IMR-90 (cell line): Measurements from ENCODE around the gene TMEM204. TPM values are rescaled to one million over a fixed set of nuclear protein-coding genes. Genes with fewer than 3 reads are reported as not detected.
A peak's percentile ranks its signal among the peaks of the same experiment; 100 is the strongest.

Source experiments
- ATAC-seq: fragments of 200-7000 bp; cut with Tn5 transposase; 2 replicates; pipeline ENCODE4 v1.9.1; 2020; ENCODE audit warnings: low read depth, mild to moderate bottlenecking, moderate library complexity
- BruUV-seq: library from RNA; stranded (reverse); fragments of 400-500 nt; replicated peaks from 2 replicates; lab custom pipeline; 2021; lab: Mats Ljungman, UMichigan
- CTCF ChIA-PET: fragments of 300-600 bp; formaldehyde crosslinking; extraction: SDS; loops from one replicate; lab custom pipeline; 2021; ENCODE audit warnings: antibody characterized with exemption; lab: Yijun Ruan, JAX
- POLR2A ChIA-PET: fragments of 300-600 bp; sonication (Branson Sonifier 250); formaldehyde crosslinking; loops from one replicate; lab custom pipeline; 2022; ENCODE audit warnings: antibody characterized with exemption; ENCODE audit not compliant: unreplicated experiment; lab: Charles Lee
- DNase-seq: peaks from one replicate; pipeline ENCODE4 v3.0.0; 2013
- H2AFZ ChIP-seq: replicated peaks from 2 replicates; pipeline ENCODE3; 2013; ENCODE audit warnings: low read length, mild to moderate bottlenecking; ENCODE audit not compliant: poor library complexity
- H2AK5ac ChIP-seq: 2 replicates; pipeline ENCODE4 v1.6.1; 2013; ENCODE audit warnings: low read depth, low read length, inconsistent platforms
- H2AK9ac ChIP-seq: replicated peaks from 2 replicates; pipeline ENCODE3; 2013; ENCODE audit warnings: mild to moderate bottlenecking, low read depth, low read length, moderate library complexity; ENCODE audit not compliant: poor library complexity
- H2BK120ac ChIP-seq: 2 replicates; pipeline ENCODE4 v1.6.1; 2013; ENCODE audit warnings: low read depth, low read length, inconsistent platforms
- H2BK15ac ChIP-seq: 3 replicates; pipeline ENCODE4 v1.6.1; 2013; ENCODE audit warnings: low read depth, low read length, inconsistent platforms
- H2BK20ac ChIP-seq: 2 replicates; pipeline ENCODE4 v1.6.1; 2013; ENCODE audit warnings: low read depth, mild to moderate bottlenecking, inconsistent platforms, low read length, moderate library complexity
- H2BK5ac ChIP-seq: 2 replicates; pipeline ENCODE4 v1.6.1; 2013; ENCODE audit warnings: mild to moderate bottlenecking, low read depth, low read length, inconsistent platforms; ENCODE audit not compliant: poor library complexity, severe bottlenecking
- H3K14ac ChIP-seq: replicated peaks from 2 replicates; pipeline ENCODE4 v1.6.1; 2013; ENCODE audit warnings: low read depth, low read length, inconsistent platforms
- H3K18ac ChIP-seq: 2 replicates; pipeline ENCODE4 v1.6.1; 2013; ENCODE audit warnings: low read depth, low read length, control low read depth
- H3K23ac ChIP-seq: 2 replicates; pipeline ENCODE4 v1.6.1; 2013; ENCODE audit warnings: low read depth, low read length, inconsistent platforms
- H3K27ac ChIP-seq: 2 replicates; pipeline ENCODE4 v1.5.1; 2013; ENCODE audit warnings: mild to moderate bottlenecking, control low read depth, low read length; ENCODE audit not compliant: insufficient read depth
- H3K27me3 ChIP-seq: 2 replicates; pipeline ENCODE4 v1.6.1; 2013; ENCODE audit warnings: low read length; ENCODE audit not compliant: control insufficient read depth, insufficient read depth
- H3K36me3 ChIP-seq: 2 replicates; pipeline ENCODE4 v1.6.1; 2013; ENCODE audit warnings: low read length, mixed read lengths; ENCODE audit not compliant: control insufficient read depth, insufficient read depth
- H3K4ac ChIP-seq: 2 replicates; pipeline ENCODE4 v1.6.1; 2013; ENCODE audit warnings: low read depth, low read length, inconsistent platforms
- H3K4me1 ChIP-seq: 2 replicates; pipeline ENCODE4 v1.6.1; 2013; ENCODE audit warnings: low read length, mixed read lengths; ENCODE audit not compliant: control insufficient read depth, insufficient read depth
- H3K4me2 ChIP-seq: 2 replicates; pipeline ENCODE4 v1.6.1; 2013; ENCODE audit warnings: low read depth, mild to moderate bottlenecking, control low read depth, low read length, moderate library complexity
- H3K4me3 ChIP-seq: 2 replicates; pipeline ENCODE4 v1.5.1; 2013; ENCODE audit warnings: low read depth, mild to moderate bottlenecking, control low read depth, low read length, moderate library complexity; ENCODE audit not compliant: insufficient read depth
- H3K56ac ChIP-seq: 2 replicates; pipeline ENCODE4 v1.6.1; 2013; ENCODE audit warnings: low read length, inconsistent platforms; ENCODE audit not compliant: insufficient read depth; ENCODE audit errors: extremely low read depth
- H3K79me1 ChIP-seq, 2 experiments: 2 replicates each; pipeline ENCODE4 v1.6.1; 2013; ENCODE audit warnings: low read length in 2 of 2, inconsistent platforms in 1 of 2, low read depth in 1 of 2
- H3K9ac ChIP-seq: 2 replicates; pipeline ENCODE4 v1.6.1; 2013; ENCODE audit warnings: low read depth, low read length, control low read depth
- H3K9me1 ChIP-seq: 2 replicates; pipeline ENCODE4 v1.6.1; 2013; ENCODE audit warnings: low read length, inconsistent platforms; ENCODE audit not compliant: insufficient read depth
- H3K9me3 ChIP-seq: 2 replicates; pipeline ENCODE4 v1.6.1; 2013; ENCODE audit warnings: low read length; ENCODE audit not compliant: control insufficient read depth, insufficient read depth
- H4K20me1 ChIP-seq: 2 replicates; pipeline ENCODE4 v1.6.1; 2013; ENCODE audit warnings: low read length, inconsistent platforms; ENCODE audit not compliant: insufficient read depth
- H4K5ac ChIP-seq: 2 replicates; pipeline ENCODE4 v1.6.1; 2013; ENCODE audit warnings: mild to moderate bottlenecking, low read depth, low read length, control low read depth
- H4K8ac ChIP-seq, 2 experiments: 2 replicates each; pipeline ENCODE4 v1.6.1; 2013; ENCODE audit warnings: low read depth in 2 of 2, low read length in 2 of 2, control low read depth in 1 of 2, inconsistent platforms in 1 of 2
- H4K91ac ChIP-seq: 2 replicates; pipeline ENCODE4 v1.6.1; 2013; ENCODE audit warnings: low read depth, low read length, inconsistent platforms; ENCODE audit not compliant: insufficient read depth
- BHLHE40 ChIP-seq: fragments of 150-350 bp; IDR thresholded peaks from 2 replicates; pipeline ENCODE4 v1.6.1; 2016; ENCODE audit warnings: mild to moderate bottlenecking, low read depth, low read length
- MAFK ChIP-seq: IDR thresholded peaks from 2 replicates; pipeline ENCODE4 v1.6.1; 2012; ENCODE audit warnings: low read depth, low read length, improper control_type of control experiment
- MAZ ChIP-seq: IDR thresholded peaks from 2 replicates; pipeline ENCODE4 v1.6.1; 2012; ENCODE audit warnings: low read depth, mild to moderate bottlenecking, low read length, improper control_type of control experiment, moderate library complexity, borderline replicate concordance
- RCOR1 ChIP-seq: IDR thresholded peaks from 2 replicates; pipeline ENCODE4 v1.6.1; 2012; ENCODE audit warnings: mild to moderate bottlenecking, low read length, improper control_type of control experiment; ENCODE audit not compliant: insufficient replicate concordance
- RFX5 ChIP-seq: IDR thresholded peaks from 2 replicates; pipeline ENCODE4 v1.8.0; 2012; ENCODE audit warnings: low read depth, mild to moderate bottlenecking, low read length, moderate library complexity
- SMC3 ChIP-seq: fragments of 150-350 bp; IDR thresholded peaks from 2 replicates; pipeline ENCODE4 v1.6.1; 2016; ENCODE audit warnings: low read depth, mild to moderate bottlenecking, antibody characterized with exemption, low read length, moderate library complexity
- WGBS, 2 experiments: methylation state at CpG; one replicate each; pipeline versions ENCODE4 v1.1.5 to v1.1.7; 2013; ENCODE audit warnings: missing lambda C conversion rate in 2 of 2; ENCODE audit not compliant: insufficient read length in 1 of 2; ENCODE audit errors: extremely low coverage in 2 of 2; 5-methylcytosine and 5-hydroxymethylcytosine counted together
- dilution Hi-C: fragments of 300-500 bp; cut with HindIII; formaldehyde crosslinking; loops from one replicate; pipeline ENCODE4 v1.14.3; 2018; ENCODE audit warnings: low sequenced_read_pairs; ENCODE audit not compliant: unreplicated experiment
- in situ Hi-C: fragments of 300-500 bp; cut with MboI; formaldehyde crosslinking; loops from 3 replicates; pipeline ENCODE4 v1.14.3; 2019; ENCODE audit warnings: low sequenced_read_pairs, inconsistent platforms, mixed read lengths
- intact Hi-C: fragments of 100-400 bp; cut with micrococcal nuclease; formaldehyde crosslinking; loops from 2 replicates; pipeline ENCODE4 v1.10.0; 2022
- polyA plus RNA-seq, 3 experiments: library from polyadenylated mRNA; depleted of rRNA; stranded (reverse); fragments of >200 nt; gene quantifications; 2 replicates each; pipeline ENCODE4 v1.2.3, GENCODE V29; 2012; ENCODE audit warnings: low replicate concordance in 1 of 3
- total RNA-seq: library from RNA; depleted of rRNA; stranded (reverse); fragments of >200 nt; gene quantifications from 2 replicates; pipeline ENCODE4 v1.2.3, GENCODE V29; 2012

The TMEM204 gene
- total and polyA plus RNA-seq, 2 of the 4 experiments (the other 2 are of a cell fraction): 7.0 to 12.3 TPM

DNA sequence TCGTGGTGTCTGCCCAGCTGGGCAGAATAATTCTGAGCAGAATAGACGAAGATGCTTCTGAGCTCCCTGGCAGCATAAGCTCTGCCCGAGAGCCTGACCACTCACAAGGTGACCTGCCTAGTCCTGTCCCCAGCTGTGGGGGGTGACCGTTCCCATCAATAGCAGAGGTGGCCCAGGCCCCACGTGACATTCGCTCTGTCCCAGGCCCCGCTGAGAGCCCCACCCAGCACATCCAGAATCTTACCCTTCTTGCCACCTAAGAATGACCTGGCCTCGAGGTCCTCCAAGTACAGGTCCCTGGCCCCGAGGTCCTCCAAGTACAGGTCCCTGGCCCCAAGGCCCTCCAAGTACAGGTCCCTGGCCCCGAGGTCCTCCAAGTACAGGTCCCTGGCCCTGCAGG lies 695 bp upstream of the TMEM204 start:
- intact Hi-C loops: no loop called here
- dilution Hi-C loops: no loop called here
- no peak overlapping the region for H3K4me3 ChIP-seq
- no peak overlapping the region for H3K4me2 ChIP-seq
- peaks cover 4% of the 10 kb centered on the region for H3K9me1 ChIP-seq
- TF ChIP-seq SMC3 (no peak), MAFK (no peak), BHLHE40 (no peak), RCOR1 (no peak), RFX5 (no peak), MAZ (no peak)
- H2BK15ac ChIP-seq: no peak overlapping the region
- WGBS, 2 experiments: 91% methylated on average over 7 of the region's 10 CpGs; no CpG with 5 or more reads in 1 of the 2 experiments
- no peaks in the 10 kb centered on the region for H4K20me1 ChIP-seq
- no TSS peak for BruUV-seq
- H4K91ac ChIP-seq: peak overlapping the region; percentile 71
- no peak overlapping the region for H2BK20ac ChIP-seq
- H3K27me3 ChIP-seq: no peaks in the 10 kb centered on the region
- peak overlapping the region; percentile 36 for H2AK5ac ChIP-seq
- in situ Hi-C loops: no loop called here
- ChIA-PET POLR2A (no interaction called here), CTCF (interaction anchor here (1.5 kb wide), 1 partner anchor 31 kb away, joined by 3 read pairs; no protein-coding TSS in a partner anchor)
- H4K8ac ChIP-seq: peak overlapping the region; percentile 77 to 92; a peak in 3 of 4 replicates
- H3K79me1 ChIP-seq: peaks cover 5 to 39% of the 10 kb centered on the region in 2 experiments; a peak in 3 of 4 replicates
- H3K14ac ChIP-seq: peak overlapping the region; percentile 95; the same call in 1 of the 2 replicates
- H4K5ac ChIP-seq: peak overlapping the region; percentile 61; the same call in 1 of the 2 replicates
- H3K9me3 ChIP-seq: no peaks in the 10 kb centered on the region
- H3K4ac ChIP-seq: peak overlapping the region; percentile 86
- DNase-seq (no peak), ATAC-seq (no peak)
- H3K27ac ChIP-seq: peak overlapping the region; percentile 89
- H3K23ac ChIP-seq: peak overlapping the region; percentile 95; the same call in 1 of the 2 replicates
- H2AFZ ChIP-seq: peak overlapping the region; percentile 97
- no peak overlapping the region for H3K56ac ChIP-seq
- no peak overlapping the region for H2AK9ac ChIP-seq
- no peak overlapping the region; the same call in 1 of the 2 replicates for H3K18ac ChIP-seq
- H2BK120ac ChIP-seq: peak overlapping the region; percentile 77; the same call in 1 of the 2 replicates
- H3K36me3 ChIP-seq: peaks cover 11% of the 10 kb centered on the region
- H3K4me1 ChIP-seq: peaks cover 17% of the 10 kb centered on the region
- no peak overlapping the region for H3K9ac ChIP-seq
- H2BK5ac ChIP-seq: no peak overlapping the region
